GM21723 (cell line): ENCODE data around the gene REPS2.
"Not testable (repeated sequence)": the region's sequence is repeated elsewhere in the genome, so short reads cannot be mapped to it uniquely, and the experiment has no call there.

Experiments
- ATAC-seq: cut with Tn5 transposase; IDR thresholded peaks from one replicate; pipeline ENCODE4 v1.9.1; 2021; ENCODE audit warnings: mild to moderate bottlenecking, moderate library complexity; ENCODE audit not compliant: unreplicated experiment

REPS2 gene

GRCh38 chrX:16962661-16963060 is 16.2 kb downstream of the REPS2 start:
- not testable (repeated sequence) for ATAC-seq

GRCh38 chrX:16963216-16963615 is 16.8 kb downstream of the REPS2 start:
- no peak for ATAC-seq

GRCh38 chrX:16964976-16965375 is 18.5 kb downstream of the REPS2 start:
- not testable (repeated sequence) for ATAC-seq

- no peak for ATAC-seq
Observed at GRCh38 chrX:16966752-16967448, 20.4 kb downstream of the REPS2 start.

- not testable (repeated sequence) for ATAC-seq
Observed at GRCh38 chrX:16968753-16969152, 22.3 kb downstream of the REPS2 start.

GRCh38 chrX:16970977-16971376 is 24.5 kb downstream of the REPS2 start:
- ATAC-seq = no peak

- ATAC-seq = no peak
Observed at GRCh38 chrX:16971694-16972093, 25.2 kb downstream of the REPS2 start.

GRCh38 chrX:16975233-16975632 is 28.8 kb downstream of the REPS2 start:
- ATAC-seq = no peak

- ATAC-seq = no peak
Observed at GRCh38 chrX:16977771-16978170, 31.3 kb downstream of the REPS2 start.

GRCh38 chrX:16978193-16978984 is 31.9 kb downstream of the REPS2 start:
- ATAC-seq = no peak

- no peak for ATAC-seq
Observed at GRCh38 chrX:16979226-16979625, 32.8 kb downstream of the REPS2 start.

GRCh38 chrX:16981209-16981608 is 34.8 kb downstream of the REPS2 start:
- no peak for ATAC-seq

- ATAC-seq = no peak
Observed at GRCh38 chrX:16981980-16982379, 35.5 kb downstream of the REPS2 start.

GRCh38 chrX:16983051-16983450 is 36.6 kb downstream of the REPS2 start:
- no peak for ATAC-seq

GRCh38 chrX:16985286-16985685 is 38.8 kb downstream of the REPS2 start:
- ATAC-seq = no peak

GRCh38 chrX:16986169-16986568 is 39.7 kb downstream of the REPS2 start:
- no peak for ATAC-seq

GRCh38 chrX:16989750-16990149 is 43.3 kb downstream of the REPS2 start:
- no peak for ATAC-seq

GRCh38 chrX:16990839-16991238 is 44.4 kb downstream of the REPS2 start:
- no peak for ATAC-seq

- no peak for ATAC-seq
Observed at GRCh38 chrX:16992445-16992844, 46.0 kb downstream of the REPS2 start.

- no peak for ATAC-seq
Observed at GRCh38 chrX:16992951-16993350, 46.5 kb downstream of the REPS2 start.

GRCh38 chrX:16993791-16994318 is 47.4 kb downstream of the REPS2 start:
- ATAC-seq = no peak

- no peak for ATAC-seq
Observed at GRCh38 chrX:16994736-16995135, 48.3 kb downstream of the REPS2 start.
